ENCODE results near the gene DTNB.
"Not testable (repeated sequence)": the region's sequence is repeated elsewhere in the genome, so short reads cannot be mapped to it uniquely, and the experiment has no call there.

Gene DTNB

GRCh38 chr2:25447018-25447417, 226.4 kb downstream of the DTNB start:
- DNase-seq, result no peak

- DNase-seq, result no peak
Observed at GRCh38 chr2:25446122-25446521, 227.3 kb downstream of the DTNB start.

GRCh38 chr2:25445464-25445863, 227.9 kb downstream of the DTNB start:
- no peak for DNase-seq

GRCh38 chr2:25444608-25445270, 228.6 kb downstream of the DTNB start:
- DNase-seq, result no peak

- DNase-seq, result no peak
Observed at GRCh38 chr2:25443766-25444165, 229.6 kb downstream of the DTNB start.

- no peak for DNase-seq
Observed at GRCh38 chr2:25441353-25441752, 232.0 kb downstream of the DTNB start.

- no peak for DNase-seq
Observed at GRCh38 chr2:25438793-25439192, 234.6 kb downstream of the DTNB start.

- no peak for DNase-seq
Observed at GRCh38 chr2:25437881-25438662, 235.3 kb downstream of the DTNB start.

GRCh38 chr2:25435421-25435820, 238.0 kb downstream of the DTNB start:
- no peak for DNase-seq

GRCh38 chr2:25431604-25432003, 241.8 kb downstream of the DTNB start:
- no peak for DNase-seq

- no peak for DNase-seq
Observed at GRCh38 chr2:25430556-25430955, 242.8 kb downstream of the DTNB start.

GRCh38 chr2:25426326-25426725, 247.1 kb downstream of the DTNB start:
- DNase-seq, result no peak

- no peak for DNase-seq
Observed at GRCh38 chr2:25424426-25425028, 248.8 kb downstream of the DTNB start.

GRCh38 chr2:25421820-25422411, 251.5 kb downstream of the DTNB start:
- no peak for DNase-seq

- DNase-seq, result no peak
Observed at GRCh38 chr2:25421289-25421688, 252.1 kb downstream of the DTNB start.

- DNase-seq, result no peak
Observed at GRCh38 chr2:25420820-25421237, 252.5 kb downstream of the DTNB start.

GRCh38 chr2:25419678-25420242, 253.6 kb downstream of the DTNB start:
- no peak for DNase-seq

GRCh38 chr2:25418944-25419677, 254.3 kb downstream of the DTNB start:
- DNase-seq, result no peak

GRCh38 chr2:25417715-25418369, 255.5 kb downstream of the DTNB start:
- no peak for DNase-seq

GRCh38 chr2:25416674-25417073, 256.7 kb downstream of the DTNB start:
- DNase-seq, result no peak

- no peak for DNase-seq
Observed at GRCh38 chr2:25414781-25415180, 258.6 kb downstream of the DTNB start.

GRCh38 chr2:25413409-25413808, 260.0 kb downstream of the DTNB start:
- not testable (repeated sequence) for DNase-seq
